ENCODE measurements around the gene FAM234A. TPM values are rescaled to one million over a fixed set of nuclear protein-coding genes. Genes with fewer than 3 reads are reported as not detected.

The FAM234A gene
- total RNA-seq, 1 experiment from 2014 or later, result 121 TPM

- in situ Hi-C loops (cut with HindIII; ENCODE audit: low pct_unique_long_range_greater_than_20kb, low sequenced_read_pairs) (no loop called here), intact Hi-C loops (cut with micrococcal nuclease; ENCODE audit: unreplicated experiment) (no loop called here)
- no peaks in the 10 kb centered on the region; the same call in 1 of the 2 replicates for H3K4me1 ChIP-seq (ENCODE audit: control insufficient read depth, insufficient read depth, low read length)
- H3K27ac ChIP-seq (ENCODE audit: low read length), result no peak overlapping the region
- no peaks in the 10 kb centered on the region for H3K36me3 ChIP-seq (ENCODE audit: control insufficient read depth, insufficient read depth, low read length)
- no TSS peak for BruUV-seq (replicated peaks)
- H3K27me3 ChIP-seq (ENCODE audit: control insufficient read depth, insufficient read depth, low read length), result no peaks in the 10 kb centered on the region
- TF ChIP-seq POLR2AphosphoS5 (IDR thresholded peaks at IDR 0.05; ENCODE audit: low read depth, low read length) (no peak), TCF7L2 (IDR thresholded peaks at IDR 0.05; ENCODE audit: low read depth, low read length) (no peak), SIN3A (IDR thresholded peaks at IDR 0.05; ENCODE audit: borderline replicate concordance, insufficient read depth, low read depth, low read length) (no peak), REST (IDR thresholded peaks at IDR 0.05; ENCODE audit: insufficient read depth in 1 of 2, low read depth in 2 of 2, low read length in 1 of 2) (no peak), CTCF (IDR thresholded peaks at IDR 0.05) (no peak)
- no peaks in the 10 kb centered on the region for H3K9me3 ChIP-seq (ENCODE audit: control insufficient read depth, insufficient read depth, low read depth, low read length)
- ATAC-seq (no peak), DNase-seq (ENCODE audit: low read depth, low spot score) (no peak)
- no peak overlapping the region for H3K4me3 ChIP-seq (ENCODE audit: low read depth in 2 of 2, low read length in 2 of 2)
- ChIA-PET POLR2A (no interaction called here), CTCF (no interaction called here)
Observed at GRCh38 chr16:263944-264343, 29.3 kb downstream of the FAM234A start.

GRCh38 chr16:264440-264951 is 29.9 kb downstream of the FAM234A start:
- H3K27me3 ChIP-seq (ENCODE audit: control insufficient read depth, insufficient read depth, low read length), result no peaks in the 10 kb centered on the region
- no peaks in the 10 kb centered on the region; the same call in 1 of the 2 replicates for H3K4me1 ChIP-seq (ENCODE audit: control insufficient read depth, insufficient read depth, low read length)
- H3K9me3 ChIP-seq (ENCODE audit: control insufficient read depth, insufficient read depth, low read depth, low read length), result no peaks in the 10 kb centered on the region
- H3K36me3 ChIP-seq (ENCODE audit: control insufficient read depth, insufficient read depth, low read length), result no peaks in the 10 kb centered on the region
- intact Hi-C loops (cut with micrococcal nuclease; ENCODE audit: unreplicated experiment) (no loop called here), in situ Hi-C loops (cut with HindIII; ENCODE audit: low pct_unique_long_range_greater_than_20kb, low sequenced_read_pairs) (no loop called here)
- ATAC-seq, result no peak
- H3K4me3 ChIP-seq (ENCODE audit: low read depth in 2 of 2, low read length in 2 of 2), result no peak overlapping the region
- BruUV-seq (replicated peaks), result no TSS peak
- POLR2A ChIA-PET, result no interaction called here
- TF ChIP-seq TCF7L2 (IDR thresholded peaks at IDR 0.05; ENCODE audit: low read depth, low read length), result no peak
- TF ChIP-seq REST (IDR thresholded peaks at IDR 0.05; ENCODE audit: insufficient read depth in 1 of 2, low read depth in 2 of 2, low read length in 1 of 2), result no peak
- no peak for TF ChIP-seq CTCF (IDR thresholded peaks at IDR 0.05)
- TF ChIP-seq POLR2AphosphoS5 (IDR thresholded peaks at IDR 0.05; ENCODE audit: low read depth, low read length), result no peak
- no peak for TF ChIP-seq SIN3A (IDR thresholded peaks at IDR 0.05; ENCODE audit: borderline replicate concordance, insufficient read depth, low read depth, low read length)
- DNase-seq (ENCODE audit: low read depth, low spot score), result no peak
- H3K27ac ChIP-seq (ENCODE audit: low read length), result no peak overlapping the region
- CTCF ChIA-PET, result no interaction called here
